Measurements from ENCODE around the gene FCF1.

DNA sequence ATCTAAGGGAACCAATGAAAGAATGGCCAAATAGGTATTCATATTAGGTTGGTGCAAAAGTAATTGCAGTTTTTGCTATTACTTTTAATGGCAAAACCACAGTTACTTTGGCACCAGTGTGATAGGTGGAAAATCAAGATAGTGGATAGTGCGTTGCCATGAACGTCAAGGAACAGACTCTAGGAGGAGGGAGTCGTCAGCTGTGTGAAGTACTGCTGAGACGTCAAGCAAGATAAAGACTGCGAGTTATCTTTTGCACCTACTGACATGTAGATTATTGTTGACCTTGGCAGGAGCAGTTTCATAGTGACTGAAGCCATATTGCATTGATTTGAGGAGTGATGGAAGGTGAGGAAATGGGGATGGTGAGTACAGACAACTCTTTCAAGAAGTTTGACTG lies 58.5 kb downstream of the FCF1 start:
- TF ChIP-seq, protein P1, sequence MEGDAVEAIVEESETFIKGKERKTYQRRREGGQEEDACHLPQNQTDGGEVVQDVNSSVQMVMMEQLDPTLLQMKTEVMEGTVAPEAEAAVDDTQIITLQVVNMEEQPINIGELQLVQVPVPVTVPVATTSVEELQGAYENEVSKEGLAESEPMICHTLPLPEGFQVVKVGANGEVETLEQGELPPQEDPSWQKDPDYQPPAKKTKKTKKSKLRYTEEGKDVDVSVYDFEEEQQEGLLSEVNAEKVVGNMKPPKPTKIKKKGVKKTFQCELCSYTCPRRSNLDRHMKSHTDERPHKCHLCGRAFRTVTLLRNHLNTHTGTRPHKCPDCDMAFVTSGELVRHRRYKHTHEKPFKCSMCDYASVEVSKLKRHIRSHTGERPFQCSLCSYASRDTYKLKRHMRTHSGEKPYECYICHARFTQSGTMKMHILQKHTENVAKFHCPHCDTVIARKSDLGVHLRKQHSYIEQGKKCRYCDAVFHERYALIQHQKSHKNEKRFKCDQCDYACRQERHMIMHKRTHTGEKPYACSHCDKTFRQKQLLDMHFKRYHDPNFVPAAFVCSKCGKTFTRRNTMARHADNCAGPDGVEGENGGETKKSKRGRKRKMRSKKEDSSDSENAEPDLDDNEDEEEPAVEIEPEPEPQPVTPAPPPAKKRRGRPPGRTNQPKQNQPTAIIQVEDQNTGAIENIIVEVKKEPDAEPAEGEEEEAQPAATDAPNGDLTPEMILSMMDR (IDR thresholded peaks at IDR 0.05), result no peak
- TF ChIP-seq POLR2A (IDR thresholded peaks at IDR 0.05) (no peak), POLR2AphosphoS5 (IDR thresholded peaks at IDR 0.05) (no peak), EP300 (IDR thresholded peaks at IDR 0.05) (no peak)

Data from suprapubic skin (tissue), 4 donors.